ENCODE measurements around the gene TSEN15.

DNA sequence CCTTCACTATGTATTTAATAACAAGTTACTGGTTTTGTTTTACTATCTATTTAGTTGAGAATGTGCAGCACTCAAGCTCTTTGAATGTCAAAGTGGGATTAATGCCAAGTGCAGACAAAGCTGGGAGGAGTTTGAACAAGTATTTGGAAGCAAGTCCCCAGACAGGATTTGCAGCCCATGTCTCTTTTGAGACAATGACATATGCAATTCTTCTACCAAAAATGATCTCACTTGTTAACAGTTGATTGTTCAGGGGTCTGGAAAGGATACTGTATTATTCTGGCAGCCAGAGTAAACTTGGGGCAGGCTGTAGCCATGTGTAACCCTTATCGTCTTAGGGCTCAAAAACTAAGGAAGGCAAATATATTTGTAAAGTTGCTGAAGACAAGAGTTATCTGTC is 29.8 kb upstream of the TSEN15 start:
- TF ChIP-seq SRF (IDR thresholded peaks at IDR 0.05; ENCODE audit: low read depth, low read length) (no peak), RAD21 (IDR thresholded peaks at IDR 0.05 in 1 of 2, conservative IDR thresholded peaks at IDR 0.05 in 1 of 2; ENCODE audit: low read depth in 2 of 2, low read length in 2 of 2) (no peak), JUND (IDR thresholded peaks at IDR 0.05; ENCODE audit: low read length) (no peak), CEBPB (IDR thresholded peaks at IDR 0.05; ENCODE audit: low read depth, low read length) (no peak), EP300 (IDR thresholded peaks at IDR 0.05; ENCODE audit: borderline replicate concordance in 1 of 2, low read depth in 2 of 2, low read length in 2 of 2) (no peak), CHD1 (IDR thresholded peaks at IDR 0.05; ENCODE audit: low read depth, low read length) (no peak), TAF1 (IDR thresholded peaks at IDR 0.05; ENCODE audit: low read depth, low read length) (no peak), POLR2A (IDR thresholded peaks at IDR 0.05; ENCODE audit: control extremely low read depth in 1 of 2, low read depth in 2 of 2, low read length in 2 of 2) (no peak), SP1 (IDR thresholded peaks at IDR 0.05; ENCODE audit: low read depth, low read length) (no peak), POLR2AphosphoS5 (IDR thresholded peaks at IDR 0.05; ENCODE audit: low read depth, low read length) (no peak)
- TF ChIP-seq, protein P1, sequence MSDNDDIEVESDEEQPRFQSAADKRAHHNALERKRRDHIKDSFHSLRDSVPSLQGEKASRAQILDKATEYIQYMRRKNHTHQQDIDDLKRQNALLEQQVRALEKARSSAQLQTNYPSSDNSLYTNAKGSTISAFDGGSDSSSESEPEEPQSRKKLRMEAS (IDR thresholded peaks at IDR 0.05): no peak
- TF ChIP-seq, protein P2, sequence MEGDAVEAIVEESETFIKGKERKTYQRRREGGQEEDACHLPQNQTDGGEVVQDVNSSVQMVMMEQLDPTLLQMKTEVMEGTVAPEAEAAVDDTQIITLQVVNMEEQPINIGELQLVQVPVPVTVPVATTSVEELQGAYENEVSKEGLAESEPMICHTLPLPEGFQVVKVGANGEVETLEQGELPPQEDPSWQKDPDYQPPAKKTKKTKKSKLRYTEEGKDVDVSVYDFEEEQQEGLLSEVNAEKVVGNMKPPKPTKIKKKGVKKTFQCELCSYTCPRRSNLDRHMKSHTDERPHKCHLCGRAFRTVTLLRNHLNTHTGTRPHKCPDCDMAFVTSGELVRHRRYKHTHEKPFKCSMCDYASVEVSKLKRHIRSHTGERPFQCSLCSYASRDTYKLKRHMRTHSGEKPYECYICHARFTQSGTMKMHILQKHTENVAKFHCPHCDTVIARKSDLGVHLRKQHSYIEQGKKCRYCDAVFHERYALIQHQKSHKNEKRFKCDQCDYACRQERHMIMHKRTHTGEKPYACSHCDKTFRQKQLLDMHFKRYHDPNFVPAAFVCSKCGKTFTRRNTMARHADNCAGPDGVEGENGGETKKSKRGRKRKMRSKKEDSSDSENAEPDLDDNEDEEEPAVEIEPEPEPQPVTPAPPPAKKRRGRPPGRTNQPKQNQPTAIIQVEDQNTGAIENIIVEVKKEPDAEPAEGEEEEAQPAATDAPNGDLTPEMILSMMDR (IDR thresholded peaks at IDR 0.05; ENCODE audit: control extremely low read depth in 1 of 3, insufficient read depth in 1 of 3, low read depth in 1 of 3, low read length in 3 of 3): no peak
- TF ChIP-seq, protein P3, sequence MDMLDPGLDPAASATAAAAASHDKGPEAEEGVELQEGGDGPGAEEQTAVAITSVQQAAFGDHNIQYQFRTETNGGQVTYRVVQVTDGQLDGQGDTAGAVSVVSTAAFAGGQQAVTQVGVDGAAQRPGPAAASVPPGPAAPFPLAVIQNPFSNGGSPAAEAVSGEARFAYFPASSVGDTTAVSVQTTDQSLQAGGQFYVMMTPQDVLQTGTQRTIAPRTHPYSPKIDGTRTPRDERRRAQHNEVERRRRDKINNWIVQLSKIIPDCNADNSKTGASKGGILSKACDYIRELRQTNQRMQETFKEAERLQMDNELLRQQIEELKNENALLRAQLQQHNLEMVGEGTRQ (IDR thresholded peaks at IDR 0.05; ENCODE audit: low read length): no peak

Measured in H1 (cell line).